ENCODE data around the gene USP2. TPM values are rescaled to one million over a fixed set of nuclear protein-coding genes. Genes with fewer than 3 reads are reported as not detected.

USP2 gene
- polyA plus RNA-seq, 3 donors = 0.36 TPM; not detected in 2

DNA sequence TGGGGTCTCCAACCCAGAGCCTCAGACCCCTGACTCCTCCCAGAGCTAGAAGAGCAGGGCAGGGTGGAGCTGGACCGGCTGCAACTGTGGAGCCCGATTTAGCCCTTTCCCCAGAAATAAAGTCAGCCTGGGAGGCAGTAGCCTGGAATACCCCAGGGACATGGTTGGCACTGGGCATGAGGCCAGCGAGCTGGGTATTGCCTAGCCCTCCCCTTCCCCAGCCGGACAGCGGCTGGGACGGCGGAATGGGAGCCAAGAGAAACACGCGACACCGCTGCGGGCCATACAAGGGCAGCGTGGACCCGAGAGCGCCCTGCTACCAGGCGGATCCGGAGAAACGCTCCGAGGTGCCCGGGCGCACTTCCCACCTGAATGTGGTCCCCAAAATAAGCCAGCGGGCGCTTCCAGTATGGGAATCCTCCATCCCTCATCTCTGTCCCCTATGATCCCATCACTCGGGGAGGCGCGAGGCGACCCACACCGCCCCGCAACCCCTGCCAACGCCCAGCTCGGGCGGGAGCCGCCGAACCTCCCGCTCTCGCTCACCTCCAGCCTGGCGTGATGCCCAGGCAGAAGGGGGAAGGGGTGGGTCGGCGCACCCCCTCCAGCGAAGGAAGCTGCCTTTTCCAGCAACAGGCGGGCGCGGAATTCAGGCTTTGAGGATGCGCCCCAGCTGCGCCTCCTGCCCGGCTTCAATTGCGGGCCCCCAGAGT, 65.3 kb downstream of the USP2 start:
- H3K27me3 Mint-ChIP-seq (ENCODE audit: low read depth in 3 of 3) = peaks cover 67 to 86% (median 72%) of the 10 kb centered on the region in 3 donors
- TF ChIP-seq, protein P1, sequence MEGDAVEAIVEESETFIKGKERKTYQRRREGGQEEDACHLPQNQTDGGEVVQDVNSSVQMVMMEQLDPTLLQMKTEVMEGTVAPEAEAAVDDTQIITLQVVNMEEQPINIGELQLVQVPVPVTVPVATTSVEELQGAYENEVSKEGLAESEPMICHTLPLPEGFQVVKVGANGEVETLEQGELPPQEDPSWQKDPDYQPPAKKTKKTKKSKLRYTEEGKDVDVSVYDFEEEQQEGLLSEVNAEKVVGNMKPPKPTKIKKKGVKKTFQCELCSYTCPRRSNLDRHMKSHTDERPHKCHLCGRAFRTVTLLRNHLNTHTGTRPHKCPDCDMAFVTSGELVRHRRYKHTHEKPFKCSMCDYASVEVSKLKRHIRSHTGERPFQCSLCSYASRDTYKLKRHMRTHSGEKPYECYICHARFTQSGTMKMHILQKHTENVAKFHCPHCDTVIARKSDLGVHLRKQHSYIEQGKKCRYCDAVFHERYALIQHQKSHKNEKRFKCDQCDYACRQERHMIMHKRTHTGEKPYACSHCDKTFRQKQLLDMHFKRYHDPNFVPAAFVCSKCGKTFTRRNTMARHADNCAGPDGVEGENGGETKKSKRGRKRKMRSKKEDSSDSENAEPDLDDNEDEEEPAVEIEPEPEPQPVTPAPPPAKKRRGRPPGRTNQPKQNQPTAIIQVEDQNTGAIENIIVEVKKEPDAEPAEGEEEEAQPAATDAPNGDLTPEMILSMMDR (IDR thresholded peaks at IDR 0.05) = no peak
- DNase-seq = no peak
- H3K36me3 Mint-ChIP-seq = peaks cover 0 to 8% of the 10 kb centered on the region in 2 donors
- under 1% methylated on average over 40 of the region's 46 CpGs for WGBS (ENCODE audit: insufficient coverage)
- Histone ChIP-seq H3K4me1 (ENCODE audit: control insufficient read depth in 1 of 2, insufficient read depth in 2 of 2, low read length in 2 of 2) (peaks cover 25 to 27% of the 10 kb centered on the region in 2 donors), H3K4me3 (replicated peaks in 1 of 3; ENCODE audit: low read depth in 2 of 3, low read length in 3 of 3) (no peak overlapping the region), H2AFZ (ENCODE audit: insufficient read depth, low read depth, low read length, poor library complexity, severe bottlenecking) (peak overlapping the region; percentile 30), H3K4me2 (replicated peaks; ENCODE audit: extremely low read depth, low read length, poor library complexity, severe bottlenecking) (peak overlapping the region; percentile 35), H3K9me3 (replicated peaks in 1 of 2; ENCODE audit: control insufficient read depth in 1 of 2, insufficient read depth in 1 of 2, low read length in 2 of 2) (peaks cover 0 to 10% of the 10 kb centered on the region in 2 donors), H3K27ac (ENCODE audit: low read depth in 1 of 2, low read length in 2 of 2) (no peak overlapping the region), H3K27me3 (ENCODE audit: control insufficient read depth in 2 of 2, insufficient read depth in 2 of 2, low read length in 2 of 2) (peaks cover 28 to 75% of the 10 kb centered on the region in 2 donors), H3K9ac (ENCODE audit: insufficient read depth, low read length, poor library complexity, severe bottlenecking) (no peak overlapping the region), H4K20me1 (ENCODE audit: insufficient read depth, low read length) (no peaks in the 10 kb centered on the region), H3K79me2 (ENCODE audit: insufficient read depth, low read length) (no peaks in the 10 kb centered on the region), H3K36me3 (replicated peaks in 1 of 2; ENCODE audit: control insufficient read depth in 1 of 2, insufficient read depth in 2 of 2, low read length in 2 of 2) (no peaks in the 10 kb centered on the region)
- H3K27ac Mint-ChIP-seq = no peak overlapping the region
- peak overlapping the region in 1 of 2 donors; percentile 75 for H3K4me3 Mint-ChIP-seq
- peaks cover 21% of the 10 kb centered on the region for H3K4me1 Mint-ChIP-seq
- intact Hi-C loops (cut with micrococcal nuclease) = no loop called here
- H3K9me3 Mint-ChIP-seq = peaks cover 0 to 8% (median 2%) of the 10 kb centered on the region in 7 donors

DNA sequence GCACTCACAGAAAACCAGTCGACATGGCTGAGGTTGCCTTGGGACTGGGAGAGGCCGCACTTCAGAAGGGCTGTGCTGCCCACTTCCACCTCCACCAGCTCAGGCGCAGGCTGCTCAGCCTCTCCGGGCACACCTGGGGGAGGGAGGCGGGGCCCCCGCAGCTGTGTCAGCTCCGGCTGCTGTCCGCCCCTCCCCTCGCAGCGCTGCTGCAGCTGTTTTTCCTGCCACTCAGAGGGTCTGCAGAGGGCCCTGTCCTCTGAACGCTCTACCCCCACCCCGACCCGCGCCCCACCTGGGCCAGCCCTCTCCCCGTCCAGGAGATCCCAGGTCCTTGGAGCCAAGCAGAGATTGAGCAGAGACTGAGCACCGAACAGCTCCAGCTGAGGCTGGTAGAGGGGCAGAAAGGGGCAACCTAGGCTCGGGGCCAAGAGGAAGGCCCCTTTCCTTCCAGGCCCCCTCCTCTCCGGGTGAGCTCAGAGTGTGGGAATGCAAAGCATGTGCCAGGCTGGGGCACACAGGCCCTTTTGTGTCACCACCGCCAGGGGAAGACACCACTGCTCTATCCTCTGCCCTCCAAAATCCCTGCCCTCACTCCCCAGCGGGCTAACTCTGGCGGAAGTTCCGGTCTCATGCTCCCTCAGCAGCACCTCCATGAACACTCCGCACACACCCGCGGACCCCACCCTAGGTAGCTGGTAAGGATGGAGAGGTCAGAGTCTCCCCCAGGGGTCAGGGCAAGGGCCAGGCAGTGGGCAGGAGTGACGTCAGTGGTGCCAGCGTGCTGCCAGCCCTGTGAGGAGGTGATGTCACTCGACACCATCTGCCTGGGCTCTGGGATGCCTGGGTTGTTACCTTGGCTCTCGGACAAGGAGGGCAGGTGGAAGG, 66.1 kb downstream of the USP2 start:
- H3K36me3 Mint-ChIP-seq = peaks cover 3 to 8% of the 10 kb centered on the region in 2 donors
- Histone ChIP-seq H3K36me3 (replicated peaks in 1 of 2; ENCODE audit: control insufficient read depth in 1 of 2, insufficient read depth in 2 of 2, low read length in 2 of 2) (no peaks in the 10 kb centered on the region), H3K4me3 (replicated peaks in 1 of 3; ENCODE audit: low read depth in 2 of 3, low read length in 3 of 3) (no peak overlapping the region), H3K9ac (ENCODE audit: insufficient read depth, low read length, poor library complexity, severe bottlenecking) (no peak overlapping the region), H3K9me3 (replicated peaks in 1 of 2; ENCODE audit: control insufficient read depth in 1 of 2, insufficient read depth in 1 of 2, low read length in 2 of 2) (peaks cover 0 to 10% of the 10 kb centered on the region in 2 donors), H3K27me3 (ENCODE audit: control insufficient read depth in 2 of 2, insufficient read depth in 2 of 2, low read length in 2 of 2) (peaks cover 28 to 68% of the 10 kb centered on the region in 2 donors), H4K20me1 (ENCODE audit: insufficient read depth, low read length) (peaks cover 2% of the 10 kb centered on the region), H3K4me1 (ENCODE audit: control insufficient read depth in 1 of 2, insufficient read depth in 2 of 2, low read length in 2 of 2) (peaks cover 17 to 19% of the 10 kb centered on the region in 2 donors), H3K79me2 (ENCODE audit: insufficient read depth, low read length) (no peaks in the 10 kb centered on the region), H2AFZ (ENCODE audit: insufficient read depth, low read depth, low read length, poor library complexity, severe bottlenecking) (peak overlapping the region; percentile 30), H3K4me2 (replicated peaks; ENCODE audit: extremely low read depth, low read length, poor library complexity, severe bottlenecking) (peak overlapping the region; percentile 35), H3K27ac (ENCODE audit: low read depth in 1 of 2, low read length in 2 of 2) (no peak overlapping the region)
- H3K4me1 Mint-ChIP-seq = peaks cover 20% of the 10 kb centered on the region
- WGBS (ENCODE audit: insufficient coverage) = 7% methylated on average over 20 of the region's 29 CpGs
- H3K9me3 Mint-ChIP-seq = peaks cover 0 to 8% (median 2%) of the 10 kb centered on the region in 7 donors
- peak overlapping the region; percentile 31 to 75 for H3K4me3 Mint-ChIP-seq
- DNase-seq = peak in 1 of 3 donors; percentile 54
- no peak overlapping the region for H3K27ac Mint-ChIP-seq
- H3K27me3 Mint-ChIP-seq (ENCODE audit: low read depth in 3 of 3) = peaks cover 67 to 81% (median 69%) of the 10 kb centered on the region in 3 donors
- intact Hi-C loops (cut with micrococcal nuclease) = no loop called here
- TF ChIP-seq, protein P1 (IDR thresholded peaks at IDR 0.05) = no peak

All from CD14-positive monocyte (primary cell).